Renal pelvis (tissue), 4 donors: ENCODE measurements around the gene INSC. TPM values are rescaled to one million over a fixed set of nuclear protein-coding genes. Genes with fewer than 3 reads are reported as not detected.

Experiments used
- DNase-seq: peaks from one replicate; pipeline ENCODE4 v3.0.0-alpha.2; 2013
- polyA plus RNA-seq, 3 donors: library from polyadenylated mRNA; unstranded; fragments of 120-200 nt; gene quantifications; one replicate each; pipeline ENCODE4 v1.2.1, GENCODE V29; 2013; ENCODE audit not compliant: insufficient read length in 3 of 3

Gene INSC
- polyA plus RNA-seq, 3 donors, result 0.78 to 1.1 (median 1.1) TPM

DNA sequence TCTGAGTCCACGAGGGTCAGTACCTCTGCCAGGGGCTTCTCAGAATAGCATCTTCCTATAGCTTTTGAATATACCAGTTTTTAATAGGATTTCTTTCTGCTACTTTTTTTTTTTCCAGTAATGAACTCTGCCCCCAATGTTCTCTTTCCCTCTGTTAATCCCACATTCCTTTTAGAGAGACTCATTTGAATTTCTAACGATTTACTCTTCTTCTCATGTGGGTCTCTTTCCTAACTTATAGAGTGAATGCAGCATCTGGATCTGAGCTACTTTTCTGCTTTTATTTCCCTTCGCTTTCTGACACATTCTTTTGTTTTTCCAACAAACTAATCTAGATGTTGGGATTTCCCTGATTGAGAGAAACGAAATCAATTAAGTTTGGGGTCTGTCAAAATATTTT lies 71.4 kb downstream of the INSC start:
- no peak for DNase-seq

DNA sequence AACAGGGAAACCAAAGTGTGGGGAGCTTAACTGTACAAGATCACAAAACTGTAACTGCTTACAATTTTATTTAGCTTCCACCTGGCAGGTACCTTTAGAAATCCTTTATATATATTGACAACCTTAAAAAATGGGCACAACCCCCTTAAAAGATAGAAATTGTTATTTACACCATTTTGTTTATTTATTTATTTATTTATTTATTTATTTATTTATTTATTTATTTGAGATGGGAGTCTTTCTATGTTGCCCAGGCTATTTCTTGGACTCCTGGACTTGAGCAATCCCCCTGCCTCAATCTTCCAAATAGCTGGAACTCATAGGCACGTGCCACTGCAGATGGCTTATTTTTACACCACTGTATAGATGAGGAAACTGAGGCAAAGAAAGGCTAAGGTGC lies 74.5 kb downstream of the INSC start:
- DNase-seq, result no peak

DNA sequence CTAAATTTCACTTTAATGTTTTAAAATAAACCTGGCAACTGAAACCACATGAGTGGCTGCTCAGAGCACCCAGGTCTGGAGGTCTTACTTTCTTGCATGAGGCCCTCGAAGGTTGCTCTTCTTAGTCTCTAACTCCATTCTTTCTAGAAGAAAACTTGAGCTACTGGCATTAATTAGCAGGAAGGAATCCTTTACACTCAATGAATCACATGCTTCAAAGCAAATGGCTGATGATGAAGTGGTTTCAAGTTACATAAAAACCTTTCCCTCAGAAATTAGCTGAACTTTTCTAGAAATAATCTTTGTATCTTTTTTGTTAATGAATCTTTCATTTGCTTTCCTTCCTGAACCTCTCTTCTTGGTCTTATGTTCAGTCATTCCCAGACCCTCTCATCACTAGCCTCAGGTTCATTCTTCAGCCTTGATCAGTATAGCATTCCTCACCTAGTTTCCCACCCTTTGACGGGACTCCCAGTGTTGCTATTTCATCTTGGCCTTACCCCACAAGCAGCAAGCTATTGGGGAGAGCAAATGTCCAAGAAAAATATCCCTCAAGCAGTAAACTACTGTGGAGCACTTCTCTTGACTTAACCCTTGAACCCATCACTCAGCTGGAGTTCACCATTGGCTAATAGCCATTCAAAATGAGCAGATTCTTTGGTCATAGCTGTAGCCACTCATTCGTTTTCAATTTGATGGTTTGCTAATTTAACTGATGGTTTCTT lies 75.1 kb downstream of the INSC start:
- DNase-seq, result no peak

GRCh38 chr11:15190611-15191010 lies 75.9 kb downstream of the INSC start:
- DNase-seq, result no peak

DNA sequence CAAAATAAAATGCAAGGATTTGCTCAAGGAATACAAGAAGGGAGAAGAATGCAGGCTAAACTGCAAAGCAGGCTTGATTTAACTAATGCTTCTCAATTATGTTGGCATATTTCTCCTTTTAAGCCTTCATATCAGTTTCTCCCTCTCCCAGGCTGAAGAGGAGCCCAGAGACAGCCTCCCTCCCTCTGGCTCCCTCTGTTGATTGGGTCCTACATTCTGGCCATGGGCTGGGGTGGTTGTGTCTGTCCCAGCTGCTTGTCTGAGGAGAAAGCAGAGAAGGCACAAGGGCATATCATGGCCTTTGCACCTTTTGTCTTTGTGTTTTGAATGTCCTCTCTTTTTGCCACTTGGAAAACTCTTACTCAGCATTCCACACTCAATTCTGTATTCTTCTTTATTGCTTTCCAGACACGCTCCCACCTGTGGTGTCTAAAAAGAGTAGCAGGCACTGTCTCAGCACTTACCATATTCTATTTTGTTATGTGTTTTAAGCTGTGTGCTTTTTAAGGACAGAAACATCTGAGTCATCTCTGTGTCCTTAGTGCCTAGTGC lies 77.4 kb downstream of the INSC start:
- DNase-seq, result no peak

GRCh38 chr11:15194671-15195415 lies 80.1 kb downstream of the INSC start:
- no peak for DNase-seq

GRCh38 chr11:15195454-15196200 lies 80.9 kb downstream of the INSC start:
- no peak for DNase-seq

DNA sequence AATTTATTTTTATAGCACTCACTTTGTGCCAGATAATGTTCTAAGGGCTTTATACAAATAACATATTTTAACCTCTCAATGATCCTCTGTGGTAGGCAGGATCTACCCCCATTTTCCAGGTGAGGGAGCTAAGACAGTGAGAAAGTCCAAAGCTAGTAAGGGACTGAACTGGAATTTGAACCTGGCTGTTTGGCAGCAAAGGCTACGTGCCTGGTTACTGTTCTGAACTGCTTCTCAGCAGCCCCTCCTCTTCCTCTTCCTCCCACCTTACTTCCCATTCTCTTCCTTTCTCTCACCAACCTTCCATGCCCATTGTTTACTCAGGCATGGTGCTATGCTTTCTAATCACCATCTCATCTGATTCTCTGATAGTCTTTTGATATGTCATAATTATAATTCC lies 82.0 kb downstream of the INSC start:
- DNase-seq, result no peak

DNA sequence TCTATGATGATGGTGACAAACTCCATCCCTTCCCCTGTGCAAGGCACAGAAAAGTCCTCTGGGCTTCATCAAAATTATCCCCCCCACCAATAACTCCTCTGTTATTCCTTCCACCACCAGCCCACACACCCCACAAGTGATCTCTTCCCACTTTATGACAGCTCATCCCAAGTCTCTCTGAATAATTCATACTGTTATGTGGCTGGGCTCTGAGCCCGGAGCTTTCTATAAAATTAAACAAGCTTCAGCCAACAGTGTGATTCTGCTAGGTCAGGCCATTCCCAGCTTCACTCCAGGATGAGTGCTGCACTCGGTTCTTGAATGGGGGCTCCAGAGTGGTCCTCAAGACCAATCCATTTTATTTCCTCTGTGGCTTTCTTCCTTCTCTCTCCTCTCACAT lies 83.0 kb downstream of the INSC start:
- DNase-seq, result no peak

- no peak for DNase-seq
Observed at GRCh38 chr11:15198284-15198683, 83.6 kb downstream of the INSC start.

GRCh38 chr11:15199693-15200092 lies 85.0 kb downstream of the INSC start:
- no peak for DNase-seq

DNA sequence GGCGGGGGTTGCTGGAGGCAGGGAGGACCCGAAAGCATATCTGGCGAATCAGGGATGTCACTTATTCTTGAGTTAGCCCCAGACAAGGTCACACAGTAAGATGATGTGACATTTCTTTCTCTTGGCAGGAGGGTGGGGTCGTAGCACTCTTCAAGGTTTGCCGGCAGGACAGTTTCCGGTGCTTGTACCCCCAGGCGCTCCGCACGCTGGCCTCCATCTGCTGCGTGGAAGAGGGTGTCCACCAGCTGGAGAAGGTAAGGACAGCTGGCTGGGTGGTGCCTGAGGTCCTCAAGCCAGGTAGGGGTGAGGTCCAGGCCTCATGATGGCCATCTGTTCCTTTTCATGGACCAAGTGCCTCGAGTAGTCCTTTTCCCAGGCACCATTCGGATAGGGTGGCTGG lies 86.0 kb downstream of the INSC start:
- no peak for DNase-seq

GRCh38 chr11:15201586-15201985 lies 86.9 kb downstream of the INSC start:
- DNase-seq, result no peak

DNA sequence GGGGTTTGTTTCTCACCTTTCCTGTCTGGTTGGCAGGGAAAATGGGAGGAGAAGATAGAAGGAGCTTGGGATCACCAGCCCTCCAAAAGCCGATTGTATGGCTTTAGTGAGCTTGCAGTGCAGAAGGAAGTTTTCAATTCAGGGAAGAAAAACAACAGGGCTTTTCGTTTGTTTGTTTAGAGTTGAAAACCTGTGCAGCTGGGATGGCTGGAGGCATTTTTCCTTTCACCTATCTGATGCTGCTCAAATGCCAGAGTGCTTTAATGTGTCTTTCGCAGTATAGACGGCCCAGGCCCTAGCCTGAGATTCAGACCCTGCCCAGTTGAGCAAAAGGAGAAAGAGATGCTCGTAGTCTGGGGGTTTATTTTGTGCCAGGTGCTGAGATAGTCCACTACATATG lies 87.9 kb downstream of the INSC start:
- no peak for DNase-seq

DNA sequence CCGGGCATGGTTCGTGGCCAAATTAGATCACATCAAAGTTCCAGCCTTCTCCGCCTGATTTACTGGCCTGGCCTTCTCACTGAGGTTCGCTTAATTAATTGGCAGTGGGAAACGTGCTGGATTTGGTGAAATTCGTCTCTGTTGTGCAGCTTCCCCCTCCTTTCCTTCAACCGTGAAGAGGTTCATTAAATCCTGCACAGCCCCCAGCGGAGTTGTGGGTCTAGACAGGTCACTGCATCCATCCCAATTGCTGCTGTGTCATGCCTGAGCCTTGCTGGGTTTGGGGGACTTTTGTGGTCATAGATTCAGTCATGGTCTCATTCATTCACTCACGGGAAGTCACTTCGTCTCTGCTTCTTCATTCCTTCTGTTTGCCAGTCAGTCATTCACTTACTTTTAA lies 90.0 kb downstream of the INSC start:
- DNase-seq, result no peak

DNA sequence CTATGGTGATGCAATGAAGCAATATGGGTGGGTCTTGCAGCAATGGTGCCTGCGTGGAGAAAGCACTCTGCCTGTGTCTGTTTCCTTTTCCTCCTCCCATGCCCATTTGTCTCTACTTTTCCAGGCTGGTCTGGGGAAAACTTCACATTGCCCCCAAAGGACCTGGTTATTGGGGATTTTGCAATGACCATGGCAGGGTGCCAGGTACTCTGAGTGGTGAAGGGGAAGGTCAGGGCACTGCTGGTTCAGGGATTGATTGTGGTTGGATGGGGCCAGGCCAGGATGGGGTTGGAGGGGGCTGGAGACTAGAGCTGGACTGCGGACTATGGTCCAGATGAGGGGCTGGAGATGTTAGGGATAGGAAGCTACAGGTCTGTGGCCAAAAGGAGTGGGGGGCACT lies 92.1 kb downstream of the INSC start:
- no peak for DNase-seq

- DNase-seq, result peak; percentile 48
Observed at GRCh38 chr11:15208378-15209222, 93.9 kb downstream of the INSC start.

- DNase-seq, result no peak
Observed at GRCh38 chr11:15212876-15213275, 98.2 kb downstream of the INSC start.

- no peak for DNase-seq
Observed at GRCh38 chr11:15213471-15214231, 98.9 kb downstream of the INSC start.

GRCh38 chr11:15215005-15215404 lies 100.3 kb downstream of the INSC start:
- no peak for DNase-seq

DNA sequence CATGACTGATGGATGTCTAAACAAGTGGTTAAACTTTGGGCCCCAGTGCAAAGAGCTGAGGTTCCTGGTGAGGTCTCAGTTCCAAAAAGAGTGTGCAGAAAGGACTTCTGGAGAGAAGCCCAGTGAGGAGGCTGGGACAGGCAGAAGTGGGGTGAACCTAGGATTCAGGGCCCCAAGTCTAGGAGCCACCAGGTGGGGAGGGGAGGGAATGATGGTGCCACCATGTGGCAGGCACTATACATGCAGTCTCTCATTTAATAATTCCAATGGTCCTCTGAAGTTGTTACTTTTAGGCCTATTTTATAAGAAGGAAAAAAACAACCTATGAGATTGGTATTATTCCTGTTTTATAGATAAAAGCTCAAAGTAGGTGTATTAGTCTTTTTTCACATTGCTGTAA lies 102.0 kb downstream of the INSC start:
- DNase-seq, result no peak
